Uterus (tissue), 2 donors: ENCODE data around the gene NHLH1.

Experiments used
- POLR2A ChIP-seq, 2 donors: fragments of 450-650 bp; IDR thresholded peaks; one replicate each; pipeline ENCODE4 v1.6.1; 2016; ENCODE audit warnings: antibody characterized with exemption in 2 of 2, mild to moderate bottlenecking in 1 of 2, moderate library complexity in 1 of 2
- TF ChIP-seq, protein P1 (sequence below), 4 experiments: fragments of 200-600 bp in 2 of 4; fragments of 450-650 bp in 2 of 4; sonication (generic) in 2 of 4; IDR thresholded peaks; one replicate each; pipeline ENCODE4 v1.5.1; 2016 to 2019; ENCODE audit warnings: antibody characterized with exemption in 4 of 4, mild to moderate bottlenecking in 2 of 4, moderate library complexity in 1 of 4

DNA sequence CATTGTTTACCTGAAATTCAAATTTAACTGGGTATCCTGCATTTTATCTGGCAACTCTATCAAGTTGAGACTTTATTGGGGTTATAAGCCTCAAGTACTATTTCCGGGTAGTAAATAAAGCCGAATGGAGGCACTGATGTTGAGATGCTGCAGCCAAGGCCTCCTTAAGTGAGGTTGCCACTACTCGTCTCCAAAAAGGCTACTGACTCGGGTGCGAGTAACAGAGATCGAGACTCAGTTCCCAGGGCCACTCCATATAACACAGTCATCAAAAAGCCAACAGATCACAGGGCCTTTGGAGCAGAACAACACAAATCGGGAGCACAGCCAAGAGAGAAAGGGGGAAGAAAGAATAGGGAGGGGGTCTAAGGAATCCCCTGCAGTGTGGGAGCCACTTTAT is 24.3 kb upstream of the NHLH1 start:
- TF ChIP-seq, protein P1, sequence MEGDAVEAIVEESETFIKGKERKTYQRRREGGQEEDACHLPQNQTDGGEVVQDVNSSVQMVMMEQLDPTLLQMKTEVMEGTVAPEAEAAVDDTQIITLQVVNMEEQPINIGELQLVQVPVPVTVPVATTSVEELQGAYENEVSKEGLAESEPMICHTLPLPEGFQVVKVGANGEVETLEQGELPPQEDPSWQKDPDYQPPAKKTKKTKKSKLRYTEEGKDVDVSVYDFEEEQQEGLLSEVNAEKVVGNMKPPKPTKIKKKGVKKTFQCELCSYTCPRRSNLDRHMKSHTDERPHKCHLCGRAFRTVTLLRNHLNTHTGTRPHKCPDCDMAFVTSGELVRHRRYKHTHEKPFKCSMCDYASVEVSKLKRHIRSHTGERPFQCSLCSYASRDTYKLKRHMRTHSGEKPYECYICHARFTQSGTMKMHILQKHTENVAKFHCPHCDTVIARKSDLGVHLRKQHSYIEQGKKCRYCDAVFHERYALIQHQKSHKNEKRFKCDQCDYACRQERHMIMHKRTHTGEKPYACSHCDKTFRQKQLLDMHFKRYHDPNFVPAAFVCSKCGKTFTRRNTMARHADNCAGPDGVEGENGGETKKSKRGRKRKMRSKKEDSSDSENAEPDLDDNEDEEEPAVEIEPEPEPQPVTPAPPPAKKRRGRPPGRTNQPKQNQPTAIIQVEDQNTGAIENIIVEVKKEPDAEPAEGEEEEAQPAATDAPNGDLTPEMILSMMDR (IDR thresholded peaks at IDR 0.05): no peak
- TF ChIP-seq POLR2A (IDR thresholded peaks at IDR 0.05): no peak
